Loucy (cell line): Measurements from ENCODE around the gene CCDC91.

Experiments
- H2AFZ ChIP-seq: fragments of 200-600 bp; sonication (generic); 2 replicates; pipeline ENCODE4 v1.6.0; 2016; ENCODE audit warnings: antibody characterized with exemption, mild to moderate bottlenecking, low read length, moderate library complexity
- H3F3A ChIP-seq: fragments of 200-600 bp; 2 replicates; pipeline ENCODE4 v1.6.0; 2016; ENCODE audit warnings: antibody characterized with exemption, low read depth, mild to moderate bottlenecking
- H3K27me3 ChIP-seq: fragments of 200-600 bp; sonication (generic); 2 replicates; pipeline ENCODE4 v1.6.1; 2014; ENCODE audit warnings: low read length, mild to moderate bottlenecking; ENCODE audit not compliant: insufficient read depth, poor library complexity, severe bottlenecking
- H3K36me3 ChIP-seq: fragments of 200-600 bp; sonication (generic); 2 replicates; pipeline ENCODE4 v1.6.1; 2016; ENCODE audit warnings: low read length; ENCODE audit not compliant: insufficient read depth
- H3K4me1 ChIP-seq: fragments of 200-600 bp; sonication (generic); 2 replicates; pipeline ENCODE4 v1.5.1; 2014; ENCODE audit warnings: low read length, mild to moderate bottlenecking; ENCODE audit not compliant: insufficient read depth, poor library complexity, severe bottlenecking
- H3K4me2 ChIP-seq: fragments of 200-600 bp; sonication (generic); 2 replicates; pipeline ENCODE4 v1.6.0; 2014; ENCODE audit warnings: antibody characterized with exemption, low read length, low read depth, mild to moderate bottlenecking; ENCODE audit not compliant: poor library complexity, severe bottlenecking
- H3K4me3 ChIP-seq: fragments of 200-600 bp; sonication (generic); 2 replicates; pipeline ENCODE4 v1.5.1; 2014; ENCODE audit warnings: low read length, mild to moderate bottlenecking, mixed read lengths; ENCODE audit not compliant: poor library complexity, severe bottlenecking
- H3K79me2 ChIP-seq: fragments of 200-600 bp; sonication (generic); 2 replicates; pipeline ENCODE4 v1.6.1; 2014; ENCODE audit warnings: low read length; ENCODE audit not compliant: insufficient read depth
- H3K9ac ChIP-seq: fragments of 200-600 bp; sonication (generic); 2 replicates; pipeline ENCODE4 v1.6.0; 2014; ENCODE audit warnings: mild to moderate bottlenecking, low read depth, low read length, moderate library complexity; ENCODE audit not compliant: poor library complexity, severe bottlenecking
- H3K9me2 ChIP-seq: fragments of 200-600 bp; sonication (generic); replicated peaks from 2 replicates; pipeline ENCODE4 v1.6.1; 2016; ENCODE audit warnings: low read depth, low read length, mixed read lengths
- H3K9me3 ChIP-seq: fragments of 200-600 bp; sonication (generic); 2 replicates; pipeline ENCODE4 v1.6.1; 2014; ENCODE audit warnings: mild to moderate bottlenecking, antibody characterized with exemption, low read length, low read depth; ENCODE audit not compliant: insufficient read depth
- H4K20me1 ChIP-seq: fragments of 200-600 bp; sonication (generic); 2 replicates; pipeline ENCODE4 v1.6.0; 2014; ENCODE audit warnings: antibody characterized with exemption, low read length, mild to moderate bottlenecking; ENCODE audit not compliant: insufficient read depth, poor library complexity, severe bottlenecking
- EZH2phosphoT487 ChIP-seq: fragments of 200-600 bp; IDR thresholded peaks from 2 replicates; pipeline ENCODE4 v1.6.1; 2018; ENCODE audit warnings: antibody characterized with exemption, mild to moderate bottlenecking, moderate library complexity, borderline replicate concordance
- TF ChIP-seq, protein P1 (sequence below): fragments of 200-600 bp; sonication (generic); conservative IDR thresholded peaks from 2 replicates; pipeline ENCODE4 v1.5.1; 2014; ENCODE audit warnings: mild to moderate bottlenecking, antibody characterized with exemption, low read length

Gene CCDC91

DNA sequence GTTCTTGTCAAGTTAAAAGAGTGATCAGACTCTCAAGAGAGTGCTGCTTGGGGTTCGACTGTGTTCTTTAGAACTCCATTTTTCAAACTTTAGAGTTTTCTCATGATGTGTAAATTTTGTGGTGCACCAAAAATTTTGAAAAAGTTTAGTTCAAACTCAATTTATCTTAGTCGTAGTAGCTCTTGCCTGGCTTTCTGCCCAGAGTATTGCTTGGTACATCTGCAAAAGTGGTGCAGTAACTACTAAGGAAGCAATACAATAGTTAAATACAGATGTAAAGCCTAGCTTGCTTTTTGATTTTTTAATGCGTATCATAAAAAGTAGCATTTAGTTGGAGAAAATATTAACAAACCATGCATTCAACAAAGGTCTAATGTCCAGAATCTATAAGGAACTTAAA lies 9.5 kb upstream of the CCDC91 start:
- Histone ChIP-seq H3K4me2 (no peak overlapping the region), H3F3A (no peaks in the 10 kb centered on the region), H3K36me3 (no peaks in the 10 kb centered on the region), H3K4me1 (peaks cover 15% of the 10 kb centered on the region), H2AFZ (no peak overlapping the region), H3K4me3 (no peak overlapping the region), H3K27me3 (no peaks in the 10 kb centered on the region), H3K9ac (no peak overlapping the region), H3K9me2 (no peaks in the 10 kb centered on the region), H4K20me1 (no peaks in the 10 kb centered on the region), H3K9me3 (no peaks in the 10 kb centered on the region), H3K79me2 (no peaks in the 10 kb centered on the region)
- no peak for TF ChIP-seq EZH2phosphoT487

DNA sequence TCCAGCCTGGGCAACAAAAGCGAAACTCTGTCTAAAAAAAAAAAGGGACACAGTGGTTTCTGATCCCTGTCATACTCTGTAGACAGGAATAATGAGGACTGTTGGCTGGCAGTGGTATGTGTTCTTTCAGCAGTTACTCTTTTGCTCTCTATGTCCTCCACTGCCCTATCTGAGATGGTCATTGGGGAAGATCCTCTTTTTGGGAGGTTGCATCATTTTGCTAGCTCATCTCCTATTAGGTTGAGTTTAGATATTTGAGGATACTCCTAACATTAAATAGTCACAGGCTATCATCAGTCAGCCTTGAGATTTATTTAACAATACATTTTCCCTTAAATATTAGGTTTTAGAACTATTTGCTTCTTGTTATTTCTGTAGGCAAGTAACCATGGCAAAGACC lies 5.9 kb upstream of the CCDC91 start:
- Histone ChIP-seq H3K27me3 (no peaks in the 10 kb centered on the region), H3K9ac (no peak overlapping the region), H3K4me3 (no peak overlapping the region), H3K9me3 (no peaks in the 10 kb centered on the region), H3F3A (no peaks in the 10 kb centered on the region), H3K79me2 (no peaks in the 10 kb centered on the region), H3K9me2 (no peaks in the 10 kb centered on the region), H4K20me1 (no peaks in the 10 kb centered on the region), H3K4me1 (peaks cover 3% of the 10 kb centered on the region), H3K36me3 (no peaks in the 10 kb centered on the region), H3K4me2 (no peak overlapping the region), H2AFZ (no peak overlapping the region)
- TF ChIP-seq, protein P1, sequence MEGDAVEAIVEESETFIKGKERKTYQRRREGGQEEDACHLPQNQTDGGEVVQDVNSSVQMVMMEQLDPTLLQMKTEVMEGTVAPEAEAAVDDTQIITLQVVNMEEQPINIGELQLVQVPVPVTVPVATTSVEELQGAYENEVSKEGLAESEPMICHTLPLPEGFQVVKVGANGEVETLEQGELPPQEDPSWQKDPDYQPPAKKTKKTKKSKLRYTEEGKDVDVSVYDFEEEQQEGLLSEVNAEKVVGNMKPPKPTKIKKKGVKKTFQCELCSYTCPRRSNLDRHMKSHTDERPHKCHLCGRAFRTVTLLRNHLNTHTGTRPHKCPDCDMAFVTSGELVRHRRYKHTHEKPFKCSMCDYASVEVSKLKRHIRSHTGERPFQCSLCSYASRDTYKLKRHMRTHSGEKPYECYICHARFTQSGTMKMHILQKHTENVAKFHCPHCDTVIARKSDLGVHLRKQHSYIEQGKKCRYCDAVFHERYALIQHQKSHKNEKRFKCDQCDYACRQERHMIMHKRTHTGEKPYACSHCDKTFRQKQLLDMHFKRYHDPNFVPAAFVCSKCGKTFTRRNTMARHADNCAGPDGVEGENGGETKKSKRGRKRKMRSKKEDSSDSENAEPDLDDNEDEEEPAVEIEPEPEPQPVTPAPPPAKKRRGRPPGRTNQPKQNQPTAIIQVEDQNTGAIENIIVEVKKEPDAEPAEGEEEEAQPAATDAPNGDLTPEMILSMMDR: no peak
- no peak for TF ChIP-seq EZH2phosphoT487

DNA sequence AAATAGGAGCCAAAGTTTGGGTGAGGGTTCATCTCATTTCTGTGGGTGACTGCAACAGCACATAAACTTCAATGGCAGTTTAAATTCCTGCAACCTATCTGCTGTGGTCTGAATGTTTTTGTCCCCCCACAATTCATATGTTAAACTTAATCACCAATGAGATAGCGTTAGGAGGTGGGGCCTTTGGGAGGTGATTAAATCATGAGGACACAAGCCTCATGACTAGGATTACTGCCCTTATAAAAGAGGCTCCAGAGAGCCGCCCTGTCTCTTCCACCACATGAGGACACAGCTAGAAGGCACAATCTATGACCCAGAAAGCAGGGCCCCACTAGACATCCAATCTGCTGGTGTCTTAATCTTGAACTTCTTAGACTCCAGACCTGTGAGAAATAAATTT lies 3.8 kb upstream of the CCDC91 start:
- Histone ChIP-seq H3K79me2 (peaks cover 2% of the 10 kb centered on the region), H3K9me3 (no peaks in the 10 kb centered on the region), H3K4me1 (peaks cover 14% of the 10 kb centered on the region), H2AFZ (no peak overlapping the region), H3K27me3 (no peaks in the 10 kb centered on the region), H3K36me3 (no peaks in the 10 kb centered on the region), H3K9me2 (no peaks in the 10 kb centered on the region), H4K20me1 (no peaks in the 10 kb centered on the region), H3K4me3 (no peak overlapping the region), H3K9ac (no peak overlapping the region), H3K4me2 (no peak overlapping the region), H3F3A (peaks cover 4% of the 10 kb centered on the region; the same call in 1 of the 2 replicates)
- TF ChIP-seq EZH2phosphoT487: no peak
- TF ChIP-seq, protein P1: no peak

DNA sequence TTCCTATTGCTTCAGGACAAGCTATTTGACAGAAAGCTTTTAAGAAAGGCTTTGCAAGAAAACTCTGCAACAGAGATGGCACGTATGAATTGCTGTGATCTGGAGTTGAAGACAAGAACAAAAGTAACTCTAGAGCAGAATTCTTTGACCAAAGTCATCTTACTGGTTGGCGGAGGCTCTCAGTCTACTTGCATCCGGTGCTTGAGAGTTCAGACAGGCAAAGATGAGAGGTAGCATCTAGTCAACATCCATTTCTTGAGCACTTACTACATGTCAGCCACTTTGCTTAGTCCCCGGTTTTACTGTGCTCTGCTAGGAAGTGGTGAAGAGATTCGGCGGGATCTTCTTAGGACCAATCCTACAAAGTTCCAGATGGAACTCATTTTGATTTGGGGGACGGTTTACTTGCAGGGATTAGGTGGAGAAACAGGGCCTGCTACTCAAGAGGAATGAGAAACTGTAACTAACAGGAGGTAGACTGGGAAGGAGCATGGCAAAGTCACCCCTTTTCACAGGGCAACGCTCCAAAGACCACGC lies 404 bp upstream of the CCDC91 start:
- TF ChIP-seq, protein P1: no peak
- no peak for TF ChIP-seq EZH2phosphoT487
- Histone ChIP-seq H3K4me2 (peak overlapping the region; percentile 77), H2AFZ (peak overlapping the region; percentile 94), H3K4me1 (peaks cover 39% of the 10 kb centered on the region), H3K79me2 (peaks cover 16% of the 10 kb centered on the region), H3F3A (peaks cover 10% of the 10 kb centered on the region; the same call in 1 of the 2 replicates), H3K4me3 (peak overlapping the region; percentile 90), H3K9me2 (no peaks in the 10 kb centered on the region), H3K36me3 (no peaks in the 10 kb centered on the region), H3K9me3 (no peaks in the 10 kb centered on the region), H4K20me1 (peaks cover 20% of the 10 kb centered on the region), H3K27me3 (no peaks in the 10 kb centered on the region), H3K9ac (peak overlapping the region; percentile 77)
